IMR-90 (cell line): ENCODE measurements around the gene GRHL3. TPM values are rescaled to one million over a fixed set of nuclear protein-coding genes. Genes with fewer than 3 reads are reported as not detected.
A peak's percentile ranks its signal among the peaks of the same experiment; 100 is the strongest.

Experiments used
- ATAC-seq: fragments of 200-7000 bp; cut with Tn5 transposase; 2 replicates; pipeline ENCODE4 v1.9.1; 2020; ENCODE audit warnings: low read depth, mild to moderate bottlenecking, moderate library complexity
- BruUV-seq: library from RNA; stranded (reverse); fragments of 400-500 nt; replicated peaks from 2 replicates; lab custom pipeline; 2021; lab: Mats Ljungman, UMichigan
- CTCF ChIA-PET: fragments of 300-600 bp; formaldehyde crosslinking; extraction: SDS; loops from one replicate; lab custom pipeline; 2021; ENCODE audit warnings: antibody characterized with exemption; lab: Yijun Ruan, JAX
- POLR2A ChIA-PET: fragments of 300-600 bp; sonication (Branson Sonifier 250); formaldehyde crosslinking; loops from one replicate; lab custom pipeline; 2022; ENCODE audit warnings: antibody characterized with exemption; ENCODE audit not compliant: unreplicated experiment; lab: Charles Lee
- DNase-seq: peaks from one replicate; pipeline ENCODE4 v3.0.0; 2013
- H2AFZ ChIP-seq: replicated peaks from 2 replicates; pipeline ENCODE3; 2013; ENCODE audit warnings: low read length, mild to moderate bottlenecking; ENCODE audit not compliant: poor library complexity
- H2AK5ac ChIP-seq: 2 replicates; pipeline ENCODE4 v1.6.1; 2013; ENCODE audit warnings: low read depth, low read length, inconsistent platforms
- H2AK9ac ChIP-seq: replicated peaks from 2 replicates; pipeline ENCODE3; 2013; ENCODE audit warnings: mild to moderate bottlenecking, low read depth, low read length, moderate library complexity; ENCODE audit not compliant: poor library complexity
- H2BK120ac ChIP-seq: 2 replicates; pipeline ENCODE4 v1.6.1; 2013; ENCODE audit warnings: low read depth, low read length, inconsistent platforms
- H2BK15ac ChIP-seq: 3 replicates; pipeline ENCODE4 v1.6.1; 2013; ENCODE audit warnings: low read depth, low read length, inconsistent platforms
- H2BK20ac ChIP-seq: 2 replicates; pipeline ENCODE4 v1.6.1; 2013; ENCODE audit warnings: low read depth, mild to moderate bottlenecking, inconsistent platforms, low read length, moderate library complexity
- H2BK5ac ChIP-seq: 2 replicates; pipeline ENCODE4 v1.6.1; 2013; ENCODE audit warnings: mild to moderate bottlenecking, low read depth, low read length, inconsistent platforms; ENCODE audit not compliant: poor library complexity, severe bottlenecking
- H3K14ac ChIP-seq: replicated peaks from 2 replicates; pipeline ENCODE4 v1.6.1; 2013; ENCODE audit warnings: low read depth, low read length, inconsistent platforms
- H3K18ac ChIP-seq: 2 replicates; pipeline ENCODE4 v1.6.1; 2013; ENCODE audit warnings: low read depth, low read length, control low read depth
- H3K23ac ChIP-seq: 2 replicates; pipeline ENCODE4 v1.6.1; 2013; ENCODE audit warnings: low read depth, low read length, inconsistent platforms
- H3K27ac ChIP-seq: 2 replicates; pipeline ENCODE4 v1.5.1; 2013; ENCODE audit warnings: mild to moderate bottlenecking, control low read depth, low read length; ENCODE audit not compliant: insufficient read depth
- H3K27me3 ChIP-seq: 2 replicates; pipeline ENCODE4 v1.6.1; 2013; ENCODE audit warnings: low read length; ENCODE audit not compliant: control insufficient read depth, insufficient read depth
- H3K36me3 ChIP-seq: 2 replicates; pipeline ENCODE4 v1.6.1; 2013; ENCODE audit warnings: low read length, mixed read lengths; ENCODE audit not compliant: control insufficient read depth, insufficient read depth
- H3K4ac ChIP-seq: 2 replicates; pipeline ENCODE4 v1.6.1; 2013; ENCODE audit warnings: low read depth, low read length, inconsistent platforms
- H3K4me1 ChIP-seq: 2 replicates; pipeline ENCODE4 v1.6.1; 2013; ENCODE audit warnings: low read length, mixed read lengths; ENCODE audit not compliant: control insufficient read depth, insufficient read depth
- H3K4me2 ChIP-seq: 2 replicates; pipeline ENCODE4 v1.6.1; 2013; ENCODE audit warnings: low read depth, mild to moderate bottlenecking, control low read depth, low read length, moderate library complexity
- H3K4me3 ChIP-seq: 2 replicates; pipeline ENCODE4 v1.5.1; 2013; ENCODE audit warnings: low read depth, mild to moderate bottlenecking, control low read depth, low read length, moderate library complexity; ENCODE audit not compliant: insufficient read depth
- H3K56ac ChIP-seq: 2 replicates; pipeline ENCODE4 v1.6.1; 2013; ENCODE audit warnings: low read length, inconsistent platforms; ENCODE audit not compliant: insufficient read depth; ENCODE audit errors: extremely low read depth
- H3K79me1 ChIP-seq, 2 experiments: 2 replicates each; pipeline ENCODE4 v1.6.1; 2013; ENCODE audit warnings: low read length in 2 of 2, inconsistent platforms in 1 of 2, low read depth in 1 of 2
- H3K9ac ChIP-seq: 2 replicates; pipeline ENCODE4 v1.6.1; 2013; ENCODE audit warnings: low read depth, low read length, control low read depth
- H3K9me1 ChIP-seq: 2 replicates; pipeline ENCODE4 v1.6.1; 2013; ENCODE audit warnings: low read length, inconsistent platforms; ENCODE audit not compliant: insufficient read depth
- H3K9me3 ChIP-seq: 2 replicates; pipeline ENCODE4 v1.6.1; 2013; ENCODE audit warnings: low read length; ENCODE audit not compliant: control insufficient read depth, insufficient read depth
- H4K20me1 ChIP-seq: 2 replicates; pipeline ENCODE4 v1.6.1; 2013; ENCODE audit warnings: low read length, inconsistent platforms; ENCODE audit not compliant: insufficient read depth
- H4K5ac ChIP-seq: 2 replicates; pipeline ENCODE4 v1.6.1; 2013; ENCODE audit warnings: mild to moderate bottlenecking, low read depth, low read length, control low read depth
- H4K8ac ChIP-seq, 2 experiments: 2 replicates each; pipeline ENCODE4 v1.6.1; 2013; ENCODE audit warnings: low read depth in 2 of 2, low read length in 2 of 2, control low read depth in 1 of 2, inconsistent platforms in 1 of 2
- H4K91ac ChIP-seq: 2 replicates; pipeline ENCODE4 v1.6.1; 2013; ENCODE audit warnings: low read depth, low read length, inconsistent platforms; ENCODE audit not compliant: insufficient read depth
- BHLHE40 ChIP-seq: fragments of 150-350 bp; IDR thresholded peaks from 2 replicates; pipeline ENCODE4 v1.6.1; 2016; ENCODE audit warnings: mild to moderate bottlenecking, low read depth, low read length
- CEBPB ChIP-seq: IDR thresholded peaks from 2 replicates; pipeline ENCODE4 v1.6.1; 2012; ENCODE audit warnings: low read depth, low read length, improper control_type of control experiment
- CHD1 ChIP-seq: IDR thresholded peaks from 2 replicates; pipeline ENCODE4 v1.6.1; 2012; ENCODE audit warnings: low read depth, low read length, improper control_type of control experiment
- FOS ChIP-seq: fragments of 150-350 bp; IDR thresholded peaks from 2 replicates; pipeline ENCODE4 v1.6.1; 2016; ENCODE audit warnings: low read depth, low read length
- MAFK ChIP-seq: IDR thresholded peaks from 2 replicates; pipeline ENCODE4 v1.6.1; 2012; ENCODE audit warnings: low read depth, low read length, improper control_type of control experiment
- MXI1 ChIP-seq: IDR thresholded peaks from 2 replicates; pipeline ENCODE4 v1.6.1; 2012; ENCODE audit warnings: low read depth, mild to moderate bottlenecking, low read length, moderate library complexity, borderline replicate concordance
- NFE2L2 ChIP-seq: fragments of 150-350 bp; IDR thresholded peaks from 2 replicates; pipeline ENCODE4 v1.6.1; 2016; ENCODE audit warnings: low read depth, mild to moderate bottlenecking, low read length
- RFX5 ChIP-seq: IDR thresholded peaks from 2 replicates; pipeline ENCODE4 v1.8.0; 2012; ENCODE audit warnings: low read depth, mild to moderate bottlenecking, low read length, moderate library complexity
- SMC3 ChIP-seq: fragments of 150-350 bp; IDR thresholded peaks from 2 replicates; pipeline ENCODE4 v1.6.1; 2016; ENCODE audit warnings: low read depth, mild to moderate bottlenecking, antibody characterized with exemption, low read length, moderate library complexity
- WGBS, 2 experiments: methylation state at CpG; one replicate each; pipeline versions ENCODE4 v1.1.5 to v1.1.7; 2013; ENCODE audit warnings: missing lambda C conversion rate in 2 of 2; ENCODE audit not compliant: insufficient read length in 1 of 2; ENCODE audit errors: extremely low coverage in 2 of 2; 5-methylcytosine and 5-hydroxymethylcytosine counted together
- dilution Hi-C: fragments of 300-500 bp; cut with HindIII; formaldehyde crosslinking; loops from one replicate; pipeline ENCODE4 v1.14.3; 2018; ENCODE audit warnings: low sequenced_read_pairs; ENCODE audit not compliant: unreplicated experiment
- in situ Hi-C: fragments of 300-500 bp; cut with MboI; formaldehyde crosslinking; loops from 3 replicates; pipeline ENCODE4 v1.14.3; 2019; ENCODE audit warnings: low sequenced_read_pairs, inconsistent platforms, mixed read lengths
- intact Hi-C: fragments of 100-400 bp; cut with micrococcal nuclease; formaldehyde crosslinking; loops from 2 replicates; pipeline ENCODE4 v1.10.0; 2022
- polyA plus RNA-seq, 3 experiments: library from polyadenylated mRNA; depleted of rRNA; stranded (reverse); fragments of >200 nt; gene quantifications; 2 replicates each; pipeline ENCODE4 v1.2.3, GENCODE V29; 2012; ENCODE audit warnings: low replicate concordance in 1 of 3
- total RNA-seq: library from RNA; depleted of rRNA; stranded (reverse); fragments of >200 nt; gene quantifications from 2 replicates; pipeline ENCODE4 v1.2.3, GENCODE V29; 2012
- TF ChIP-seq, protein P1 (sequence below): conservative IDR thresholded peaks from 2 replicates; pipeline ENCODE4 v1.5.1; 2012; ENCODE audit warnings: mild to moderate bottlenecking, low read depth, low read length, improper control_type of control experiment
- TF ChIP-seq, protein P2 (sequence below): fragments of 150-350 bp; IDR thresholded peaks from 2 replicates; pipeline ENCODE4 v1.6.1; 2017; ENCODE audit warnings: mild to moderate bottlenecking, antibody characterized with exemption, low read length, low read depth

GRHL3 gene
- total and polyA plus RNA-seq, 2 of the 4 experiments (the other 2 are of a cell fraction) = not detected

DNA sequence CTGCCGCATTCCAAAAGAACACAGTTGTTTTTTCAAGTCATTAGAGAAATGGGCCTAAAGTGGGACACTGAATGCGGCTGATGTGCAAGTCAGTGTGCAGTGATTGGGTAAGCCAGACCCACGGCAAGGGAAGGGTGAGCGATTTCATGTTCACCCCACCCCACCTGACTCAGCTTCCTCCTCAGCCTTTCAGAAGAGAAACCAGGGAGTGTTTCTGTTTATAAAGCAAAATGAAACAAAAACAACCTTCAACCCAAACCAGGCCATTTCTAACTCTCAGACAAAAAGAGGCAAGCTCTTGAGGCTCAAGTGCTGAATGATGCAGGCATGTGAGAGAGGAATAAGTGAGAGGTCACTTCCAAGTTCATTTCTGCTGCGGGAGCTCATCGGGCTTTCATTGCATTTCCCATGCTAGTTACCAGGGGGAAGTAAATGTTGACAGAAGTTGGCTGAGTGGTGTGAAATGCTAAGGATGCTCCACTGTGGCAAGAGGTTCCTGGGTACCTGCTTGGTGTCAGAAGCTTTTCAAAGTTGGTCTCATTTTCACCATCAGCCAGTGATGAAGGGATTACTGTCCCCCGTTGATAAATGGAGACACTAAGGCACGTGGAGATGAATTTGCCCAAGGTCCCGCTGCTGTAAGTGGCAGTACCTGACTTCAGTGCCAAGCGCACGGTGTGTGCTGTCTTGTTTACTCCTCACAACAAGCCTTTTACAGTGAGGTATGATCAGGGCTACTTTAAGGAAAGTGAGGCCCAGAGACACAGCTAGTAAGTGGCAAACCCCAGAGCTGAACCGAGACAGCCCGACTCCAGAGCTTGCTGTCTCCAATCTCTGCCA is 65.3 kb downstream of the GRHL3 start:
- peak overlapping the region; percentile 66; the same call in 1 of the 2 replicates for H3K23ac ChIP-seq
- peak overlapping the region; percentile 60; the same call in 1 of the 2 replicates for H2AK5ac ChIP-seq
- no peaks in the 10 kb centered on the region for H3K36me3 ChIP-seq
- peak overlapping the region; percentile 26; the same call in 1 of the 2 replicates for H4K5ac ChIP-seq
- in situ Hi-C loops (no loop called here), intact Hi-C loops (loop anchor here (10.0 kb wide), 1 partner anchor 90 kb away; no protein-coding TSS in a partner anchor), dilution Hi-C loops (no loop called here)
- WGBS, 2 experiments = 100% methylated on average over 2 of the region's 13 CpGs; no CpG with 5 or more reads in 1 of the 2 experiments
- peaks cover 24% of the 10 kb centered on the region for H3K9me1 ChIP-seq
- peak overlapping the region in 1 of 2 experiments; percentile 46; a peak in 1 of 4 replicates for H4K8ac ChIP-seq
- peak overlapping the region; percentile 26 for H2BK5ac ChIP-seq
- H3K4me1 ChIP-seq = peaks cover 16% of the 10 kb centered on the region
- H2BK15ac ChIP-seq = peak overlapping the region; percentile 42; the same call in 1 of the 3 replicates
- H4K20me1 ChIP-seq = peaks cover 4% of the 10 kb centered on the region; the same call in 1 of the 2 replicates
- DNase-seq = peak; percentile 86
- ChIA-PET POLR2A (interaction anchor here (0.6 kb wide), 1 partner anchor 183 kb away, joined by 3 read pairs; no protein-coding TSS in a partner anchor), CTCF (interaction anchor here (2.6 to 4.6 kb wide), 2 partner anchors 9 to 183 kb away, joined by 6 to 18 read pairs; no protein-coding TSS in a partner anchor)
- no TSS peak for BruUV-seq
- H3K56ac ChIP-seq = no peak overlapping the region
- H2AK9ac ChIP-seq = no peak overlapping the region
- peak overlapping the region; percentile 8 for H3K4me2 ChIP-seq
- H3K4ac ChIP-seq = peak overlapping the region; percentile 52
- H2AFZ ChIP-seq = peak overlapping the region; percentile 44
- H3K27ac ChIP-seq = peak overlapping the region; percentile 27; the same call in 1 of the 2 replicates
- peak overlapping the region; percentile 54 for H4K91ac ChIP-seq
- ATAC-seq = peak; percentile 89
- H2BK120ac ChIP-seq = peak overlapping the region; percentile 32
- no peaks in the 10 kb centered on the region for H3K27me3 ChIP-seq
- TF ChIP-seq NFE2L2 (no peak), CHD1 (no peak), BHLHE40 (no peak), CEBPB (peak; percentile 83), MXI1 (no peak), FOS (peak; percentile 13; the same call in 1 of the 2 replicates), RFX5 (no peak), MAFK (peak; percentile 46; the same call in 1 of the 2 replicates), SMC3 (no peak)
- TF ChIP-seq, protein P1, sequence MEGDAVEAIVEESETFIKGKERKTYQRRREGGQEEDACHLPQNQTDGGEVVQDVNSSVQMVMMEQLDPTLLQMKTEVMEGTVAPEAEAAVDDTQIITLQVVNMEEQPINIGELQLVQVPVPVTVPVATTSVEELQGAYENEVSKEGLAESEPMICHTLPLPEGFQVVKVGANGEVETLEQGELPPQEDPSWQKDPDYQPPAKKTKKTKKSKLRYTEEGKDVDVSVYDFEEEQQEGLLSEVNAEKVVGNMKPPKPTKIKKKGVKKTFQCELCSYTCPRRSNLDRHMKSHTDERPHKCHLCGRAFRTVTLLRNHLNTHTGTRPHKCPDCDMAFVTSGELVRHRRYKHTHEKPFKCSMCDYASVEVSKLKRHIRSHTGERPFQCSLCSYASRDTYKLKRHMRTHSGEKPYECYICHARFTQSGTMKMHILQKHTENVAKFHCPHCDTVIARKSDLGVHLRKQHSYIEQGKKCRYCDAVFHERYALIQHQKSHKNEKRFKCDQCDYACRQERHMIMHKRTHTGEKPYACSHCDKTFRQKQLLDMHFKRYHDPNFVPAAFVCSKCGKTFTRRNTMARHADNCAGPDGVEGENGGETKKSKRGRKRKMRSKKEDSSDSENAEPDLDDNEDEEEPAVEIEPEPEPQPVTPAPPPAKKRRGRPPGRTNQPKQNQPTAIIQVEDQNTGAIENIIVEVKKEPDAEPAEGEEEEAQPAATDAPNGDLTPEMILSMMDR = no peak
- TF ChIP-seq, protein P2, sequence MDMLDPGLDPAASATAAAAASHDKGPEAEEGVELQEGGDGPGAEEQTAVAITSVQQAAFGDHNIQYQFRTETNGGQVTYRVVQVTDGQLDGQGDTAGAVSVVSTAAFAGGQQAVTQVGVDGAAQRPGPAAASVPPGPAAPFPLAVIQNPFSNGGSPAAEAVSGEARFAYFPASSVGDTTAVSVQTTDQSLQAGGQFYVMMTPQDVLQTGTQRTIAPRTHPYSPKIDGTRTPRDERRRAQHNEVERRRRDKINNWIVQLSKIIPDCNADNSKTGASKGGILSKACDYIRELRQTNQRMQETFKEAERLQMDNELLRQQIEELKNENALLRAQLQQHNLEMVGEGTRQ = peak; percentile 33; the same call in 1 of the 2 replicates
- no peak overlapping the region; the same call in 1 of the 2 replicates for H3K18ac ChIP-seq
- 0 out of 2 replicates have a peak overlapping the region, but pooled peaks have one; percentile 29 for H2BK20ac ChIP-seq
- no peak overlapping the region for H3K4me3 ChIP-seq
- 0 out of 4 replicates have a peak, but pooled peaks cover 0 to 9% of the 10 kb centered on the region in 2 experiments for H3K79me1 ChIP-seq
- no peaks in the 10 kb centered on the region for H3K9me3 ChIP-seq
- H3K14ac ChIP-seq = peak overlapping the region; percentile 34
- H3K9ac ChIP-seq = peak overlapping the region; percentile 15; the same call in 1 of the 2 replicates
